PC-9 (cell line): ENCODE results near the gene TBL1Y. TPM values are rescaled to one million over a fixed set of nuclear protein-coding genes. Genes with fewer than 3 reads are reported as not detected.

Experiments used
- BruUV-seq: library from RNA; stranded (reverse); fragments of 400-500 nt; replicated peaks from 2 replicates; lab custom pipeline; 2021; lab: Mats Ljungman, UMichigan
- CTCF ChIA-PET: fragments of 300-600 bp; sonication (Branson Sonifier 250); formaldehyde crosslinking; loops from one replicate; lab custom pipeline; 2022; ENCODE audit warnings: antibody characterized with exemption; lab: Charles Lee
- POLR2A ChIA-PET: fragments of 300-600 bp; sonication (Branson Sonifier 250); formaldehyde crosslinking; loops from one replicate; lab custom pipeline; 2022; ENCODE audit warnings: antibody characterized with exemption; ENCODE audit not compliant: unreplicated experiment; lab: Charles Lee
- DNase-seq, 2 experiments: peaks; one replicate each; pipeline versions ENCODE4 v3.0.0 to v3.0.0-alpha.2; 2015 to 2022; ENCODE audit warnings: mixed read lengths in 1 of 2
- H2AFZ ChIP-seq: fragments of 200-600 bp; sonication (generic); 2 replicates; pipeline ENCODE4 v1.8.1; 2017; ENCODE audit warnings: antibody characterized with exemption
- H3F3A ChIP-seq: fragments of 200-600 bp; sonication (generic); 2 replicates; pipeline ENCODE4 v1.8.1; 2017; ENCODE audit warnings: antibody characterized with exemption, mild to moderate bottlenecking, low read depth; ENCODE audit not compliant: insufficient read depth
- H3K27ac ChIP-seq: fragments of 200-600 bp; sonication (generic); 2 replicates; pipeline ENCODE4 v1.6.1; 2016; ENCODE audit warnings: mixed run types
- H3K27me3 ChIP-seq: fragments of 200-600 bp; sonication (generic); 2 replicates; pipeline ENCODE4 v1.6.1; 2016; ENCODE audit warnings: low read depth, mixed run types; ENCODE audit not compliant: insufficient read depth
- H3K36me3 ChIP-seq: fragments of 200-600 bp; sonication (generic); 2 replicates; pipeline ENCODE4 v1.6.1; 2016; ENCODE audit warnings: low read depth, mixed run types
- H3K4me1 ChIP-seq: fragments of 200-600 bp; sonication (generic); replicated peaks from 2 replicates; pipeline ENCODE4 v1.6.1; 2016; ENCODE audit warnings: mixed run types; ENCODE audit not compliant: insufficient read depth
- H3K4me2 ChIP-seq: fragments of 200-600 bp; sonication (generic); 2 replicates; pipeline ENCODE4 v1.6.1; 2017; ENCODE audit warnings: mixed run types
- H3K4me3 ChIP-seq: fragments of 200-600 bp; sonication (generic); 2 replicates; pipeline ENCODE4 v1.6.1; 2016; ENCODE audit warnings: mixed run types
- H3K79me2 ChIP-seq: fragments of 200-600 bp; sonication (generic); 2 replicates; pipeline ENCODE4 v1.6.1; 2017; ENCODE audit warnings: low read depth, mixed run types
- H3K9me2 ChIP-seq: fragments of 200-600 bp; sonication (generic); 2 replicates; pipeline ENCODE4 v1.8.1; 2017; ENCODE audit warnings: mild to moderate bottlenecking; ENCODE audit not compliant: insufficient read depth
- H3K9me3 ChIP-seq: fragments of 200-600 bp; sonication (generic); 2 replicates; pipeline ENCODE4 v1.8.1; 2016; ENCODE audit warnings: low read depth; ENCODE audit not compliant: insufficient read depth
- H4K20me1 ChIP-seq: fragments of 200-600 bp; sonication (generic); 2 replicates; pipeline ENCODE4 v1.8.1; 2017; ENCODE audit not compliant: insufficient read depth
- CTCF ChIP-seq: fragments of 200-600 bp; sonication (generic); conservative IDR thresholded peaks from 2 replicates; pipeline ENCODE4 v1.6.1; 2017; ENCODE audit warnings: mixed run types, antibody characterized with exemption, mild to moderate bottlenecking, moderate library complexity
- EZH2 ChIP-seq: fragments of 200-600 bp; sonication (generic); IDR thresholded peaks from 2 replicates; pipeline ENCODE4 v1.8.0; 2017; ENCODE audit warnings: antibody characterized with exemption, low read depth
- intact Hi-C: fragments of 100-400 bp; cut with micrococcal nuclease; formaldehyde crosslinking; loops from one replicate; pipeline ENCODE4 v1.10.0; 2022; ENCODE audit not compliant: unreplicated experiment
- total RNA-seq: library from RNA; stranded (reverse); gene quantifications from 2 replicates; pipeline ENCODE4 v1.2.3, GENCODE V29; 2021

Gene TBL1Y
- total RNA-seq, 1 experiment from 2014 or later: not detected

DNA sequence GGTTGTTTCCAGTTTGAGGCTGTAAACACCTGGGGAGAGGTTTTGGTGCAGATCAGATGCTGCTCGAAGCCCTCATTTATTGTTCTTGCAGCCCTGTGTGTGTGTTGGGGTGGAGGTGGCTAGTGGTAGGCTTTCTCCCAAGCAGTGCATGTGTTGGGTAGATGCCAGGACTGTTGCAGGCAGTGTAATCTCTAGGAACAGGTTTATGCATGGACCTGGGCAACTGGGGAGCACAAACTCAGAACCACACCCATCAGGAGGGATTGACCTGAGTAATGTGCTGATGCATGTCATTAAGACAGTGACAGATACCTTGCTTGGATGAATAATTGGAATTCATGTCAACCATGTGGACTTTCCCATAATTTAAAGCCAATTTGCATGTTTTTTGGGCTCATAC is 77.3 kb downstream of the TBL1Y start:
- POLR2A ChIA-PET: no interaction called here
- no peak for DNase-seq
- Histone ChIP-seq H3F3A (no peaks in the 10 kb centered on the region), H3K79me2 (no peaks in the 10 kb centered on the region), H3K9me3 (no peaks in the 10 kb centered on the region), H3K36me3 (no peaks in the 10 kb centered on the region), H3K9me2 (no peaks in the 10 kb centered on the region), H3K27ac (no peak overlapping the region), H4K20me1 (no peaks in the 10 kb centered on the region), H3K4me3 (no peak overlapping the region), H3K4me1 (no peaks in the 10 kb centered on the region), H2AFZ (no peak overlapping the region), H3K4me2 (no peak overlapping the region), H3K27me3 (no peaks in the 10 kb centered on the region)
- intact Hi-C loops: no loop called here
- BruUV-seq: no TSS peak
- TF ChIP-seq EZH2 (no peak), CTCF (no peak)
- CTCF ChIA-PET: no interaction called here

- Histone ChIP-seq H2AFZ (no peak overlapping the region), H4K20me1 (no peaks in the 10 kb centered on the region), H3K79me2 (no peaks in the 10 kb centered on the region), H3K4me2 (no peak overlapping the region), H3F3A (no peaks in the 10 kb centered on the region), H3K9me3 (no peaks in the 10 kb centered on the region), H3K4me3 (no peak overlapping the region), H3K27me3 (no peaks in the 10 kb centered on the region), H3K36me3 (no peaks in the 10 kb centered on the region), H3K27ac (no peak overlapping the region), H3K9me2 (no peaks in the 10 kb centered on the region), H3K4me1 (no peaks in the 10 kb centered on the region)
- ChIA-PET POLR2A (no interaction called here), CTCF (no interaction called here)
- no peak for DNase-seq
- no peak for TF ChIP-seq CTCF
- TF ChIP-seq EZH2: no peak
- intact Hi-C loops: no loop called here
- no TSS peak for BruUV-seq
These were observed 79.6 kb downstream of the TBL1Y start for GRCh38 chrY:6989886-6990620.

DNA sequence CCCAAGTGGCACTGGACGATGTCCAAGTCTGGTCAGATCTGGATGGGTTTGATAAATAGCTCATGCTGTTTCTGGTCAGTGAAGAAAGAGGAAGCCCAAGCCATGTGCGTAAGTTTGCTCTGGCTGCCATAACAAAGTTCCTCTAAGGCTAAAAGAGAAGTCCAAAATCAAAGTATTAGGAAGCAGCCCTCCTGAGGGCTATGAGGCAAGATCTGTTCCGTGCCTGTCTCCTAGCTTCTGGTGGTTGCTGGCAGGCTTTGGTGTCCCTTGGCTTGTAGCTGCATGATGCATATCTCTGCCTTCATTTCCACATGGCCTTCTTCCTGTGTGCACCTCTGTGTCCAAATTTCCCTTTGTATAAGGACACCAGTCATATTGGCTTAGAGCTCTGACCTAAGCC is 81.5 kb downstream of the TBL1Y start:
- no TSS peak for BruUV-seq
- H3K4me2 ChIP-seq: no peak overlapping the region
- no peaks in the 10 kb centered on the region for H3K9me2 ChIP-seq
- H3F3A ChIP-seq: no peaks in the 10 kb centered on the region
- TF ChIP-seq CTCF (no peak), EZH2 (no peak)
- ChIA-PET CTCF (no interaction called here), POLR2A (no interaction called here)
- H3K4me1 ChIP-seq: no peaks in the 10 kb centered on the region
- intact Hi-C loops: no loop called here
- no peaks in the 10 kb centered on the region for H3K9me3 ChIP-seq
- no peak for DNase-seq
- H4K20me1 ChIP-seq: no peaks in the 10 kb centered on the region
- no peaks in the 10 kb centered on the region for H3K79me2 ChIP-seq
- no peaks in the 10 kb centered on the region for H3K36me3 ChIP-seq
- H3K4me3 ChIP-seq: no peak overlapping the region
- H2AFZ ChIP-seq: no peak overlapping the region
- H3K27ac ChIP-seq: no peak overlapping the region
- H3K27me3 ChIP-seq: no peaks in the 10 kb centered on the region
